HEK293T (cell line): ENCODE data around the gene DCDC2C.

Experiments used
- BHLHE40 ChIP-seq: fragments of 450-650 bp; IDR thresholded peaks from 2 replicates; pipeline ENCODE4 v1.6.1; 2016; ENCODE audit warnings: mild to moderate bottlenecking, moderate library complexity, borderline replicate concordance
- CTBP1 ChIP-seq: fragments of 450-650 bp; IDR thresholded peaks from 2 replicates; pipeline ENCODE4 v1.6.1; 2016; ENCODE audit warnings: borderline replicate concordance
- FOXA1 ChIP-seq: fragments of 450-650 bp; IDR thresholded peaks from 2 replicates; pipeline ENCODE4 v1.6.1; 2016; ENCODE audit warnings: mild to moderate bottlenecking
- HDGF ChIP-seq: fragments of 450-650 bp; IDR thresholded peaks from 2 replicates; pipeline ENCODE4 v1.6.1; 2017; ENCODE audit warnings: antibody characterized with exemption, borderline replicate concordance
- L3MBTL2 ChIP-seq: fragments of 450-650 bp; conservative IDR thresholded peaks from 2 replicates; pipeline ENCODE4 v1.6.1; 2016; ENCODE audit warnings: mild to moderate bottlenecking
- SUZ12 ChIP-seq: fragments of 450-650 bp; IDR thresholded peaks from 2 replicates; pipeline ENCODE4 v1.6.1; 2016; ENCODE audit warnings: mild to moderate bottlenecking
- TF ChIP-seq, protein P1 (sequence below): fragments of 450-650 bp; IDR thresholded peaks from 2 replicates; pipeline ENCODE4 v1.6.1; 2016

GRCh38 chr2:3754795-3755194 lies 51.4 kb downstream of the DCDC2C start:
- no peak for TF ChIP-seq L3MBTL2
- no peak for TF ChIP-seq BHLHE40
- TF ChIP-seq SUZ12: no peak
- no peak for TF ChIP-seq CTBP1
- TF ChIP-seq, protein P1, sequence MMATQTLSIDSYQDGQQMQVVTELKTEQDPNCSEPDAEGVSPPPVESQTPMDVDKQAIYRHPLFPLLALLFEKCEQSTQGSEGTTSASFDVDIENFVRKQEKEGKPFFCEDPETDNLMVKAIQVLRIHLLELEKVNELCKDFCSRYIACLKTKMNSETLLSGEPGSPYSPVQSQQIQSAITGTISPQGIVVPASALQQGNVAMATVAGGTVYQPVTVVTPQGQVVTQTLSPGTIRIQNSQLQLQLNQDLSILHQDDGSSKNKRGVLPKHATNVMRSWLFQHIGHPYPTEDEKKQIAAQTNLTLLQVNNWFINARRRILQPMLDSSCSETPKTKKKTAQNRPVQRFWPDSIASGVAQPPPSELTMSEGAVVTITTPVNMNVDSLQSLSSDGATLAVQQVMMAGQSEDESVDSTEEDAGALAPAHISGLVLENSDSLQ: no peak
- TF ChIP-seq HDGF: no peak
- TF ChIP-seq FOXA1: no peak
